Mesenchymal stem cell (in vitro differentiated cells and primary cell): ENCODE results near the gene KLF15.

Source experiments
- DNase-seq: peaks from one replicate; pipeline ENCODE4 v3.0.0-alpha.2; 2013
- H2AFZ ChIP-seq: one replicate; pipeline ENCODE4 v1.6.1; 2013; ENCODE audit warnings: low read depth, mild to moderate bottlenecking, control low read depth, inconsistent platforms, low read length, moderate library complexity
- H2AK5ac ChIP-seq: 2 replicates; pipeline ENCODE4 v1.6.1; 2013; ENCODE audit warnings: low read length, moderate library complexity, mild to moderate bottlenecking, inconsistent platforms; ENCODE audit not compliant: severe bottlenecking
- H2BK120ac ChIP-seq: one replicate; pipeline ENCODE4 v1.6.1; 2013; ENCODE audit warnings: low read depth, mild to moderate bottlenecking, inconsistent platforms, low read length, moderate library complexity
- H2BK12ac ChIP-seq, 2 experiments: one replicate each; pipeline ENCODE4 v1.6.1; 2013; ENCODE audit warnings: inconsistent platforms in 2 of 2, low read length in 2 of 2, mild to moderate bottlenecking in 2 of 2, moderate library complexity in 2 of 2, control low read depth in 1 of 2
- H2BK15ac ChIP-seq: one replicate; pipeline ENCODE4 v1.6.1; 2013; ENCODE audit warnings: mild to moderate bottlenecking, low read depth, inconsistent platforms; ENCODE audit not compliant: poor library complexity, severe bottlenecking
- H2BK5ac ChIP-seq: 2 replicates; pipeline ENCODE4 v1.6.1; 2013; ENCODE audit warnings: low read depth, mild to moderate bottlenecking, low read length, control low read depth, inconsistent platforms; ENCODE audit not compliant: poor library complexity, severe bottlenecking
- H3K14ac ChIP-seq, 2 experiments: one replicate each; pipeline ENCODE4 v1.6.1; 2013; ENCODE audit warnings: inconsistent platforms in 2 of 2, low read length in 2 of 2, control low read depth in 1 of 2, mild to moderate bottlenecking in 1 of 2, moderate library complexity in 1 of 2
- H3K18ac ChIP-seq, 2 experiments: one replicate each; pipeline ENCODE4 v1.6.1; 2013; ENCODE audit warnings: inconsistent platforms in 2 of 2, low read length in 2 of 2, control low read depth in 1 of 2, low read depth in 1 of 2, mild to moderate bottlenecking in 1 of 2
- H3K23ac ChIP-seq, 2 experiments: one replicate each; pipeline ENCODE4 v1.6.1; 2013; ENCODE audit warnings: inconsistent platforms in 2 of 2, low read length in 2 of 2, mild to moderate bottlenecking in 2 of 2, moderate library complexity in 2 of 2, control low read depth in 1 of 2
- H3K27ac ChIP-seq: 2 replicates; pipeline ENCODE4 v1.5.1; 2013; ENCODE audit warnings: mild to moderate bottlenecking, moderate library complexity, low read length, control low read depth, inconsistent platforms; ENCODE audit not compliant: poor library complexity, severe bottlenecking
- H3K27me3 ChIP-seq, 2 experiments: 2 replicates each; pipeline versions ENCODE4 v1.6.1 to v1.7.0; 2013; ENCODE audit warnings: low read length in 2 of 2, mild to moderate bottlenecking in 2 of 2, moderate library complexity in 2 of 2, control low read depth in 1 of 2, inconsistent platforms in 1 of 2; ENCODE audit not compliant: control insufficient read depth in 1 of 2, insufficient read depth in 1 of 2
- H3K36me3 ChIP-seq, 2 experiments: 2 replicates each; pipeline versions ENCODE4 v1.6.1 to v1.7.0; 2013; ENCODE audit warnings: low read length in 2 of 2, control low read depth in 1 of 2, inconsistent platforms in 1 of 2, low read depth in 1 of 2, mild to moderate bottlenecking in 1 of 2; ENCODE audit not compliant: insufficient read depth in 2 of 2, control insufficient read depth in 1 of 2
- H3K4ac ChIP-seq, 2 experiments: one replicate each; pipeline ENCODE4 v1.6.1; 2013; ENCODE audit warnings: inconsistent platforms in 2 of 2, low read length in 2 of 2, mild to moderate bottlenecking in 2 of 2, moderate library complexity in 2 of 2, control low read depth in 1 of 2, low read depth in 1 of 2
- H3K4me1 ChIP-seq: 2 replicates; pipeline ENCODE4 v1.6.1; 2013; ENCODE audit warnings: low read depth, low read length, control low read depth; ENCODE audit not compliant: control insufficient read depth, insufficient read depth
- H3K4me2 ChIP-seq: 2 replicates; pipeline ENCODE4 v1.6.1; 2013; ENCODE audit warnings: low read length, mild to moderate bottlenecking, inconsistent platforms; ENCODE audit not compliant: poor library complexity, severe bottlenecking
- H3K4me3 ChIP-seq, 2 experiments: 2 replicates each; pipeline versions ENCODE4 v1.5.1 to v1.7.0; 2013; ENCODE audit warnings: low read length in 2 of 2, mild to moderate bottlenecking in 2 of 2, control low read depth in 1 of 2, low read depth in 1 of 2; ENCODE audit not compliant: insufficient read depth in 1 of 2
- H3K79me1 ChIP-seq: replicated peaks from 2 replicates; pipeline ENCODE4 v1.6.1; 2013; ENCODE audit warnings: mild to moderate bottlenecking, control low read depth, low read length, inconsistent platforms; ENCODE audit not compliant: poor library complexity, severe bottlenecking
- H3K9ac ChIP-seq: 2 replicates; pipeline ENCODE4 v1.7.0; 2013; ENCODE audit warnings: mild to moderate bottlenecking, low read length, moderate library complexity
- H3K9me3 ChIP-seq: 2 replicates; pipeline ENCODE4 v1.7.0; 2013; ENCODE audit warnings: mild to moderate bottlenecking, low read length; ENCODE audit not compliant: control insufficient read depth
- H4K8ac ChIP-seq: one replicate; pipeline ENCODE4 v1.6.1; 2013; ENCODE audit warnings: inconsistent platforms, mild to moderate bottlenecking, low read length, moderate library complexity
- H4K91ac ChIP-seq: one replicate; pipeline ENCODE4 v1.6.1; 2013; ENCODE audit warnings: mild to moderate bottlenecking, low read length, inconsistent platforms
- WGBS: methylation state at CpG from one replicate; pipeline ENCODE4 v1.1.7; 2013; ENCODE audit warnings: mixed read lengths; 5-methylcytosine and 5-hydroxymethylcytosine counted together

The KLF15 gene

DNA sequence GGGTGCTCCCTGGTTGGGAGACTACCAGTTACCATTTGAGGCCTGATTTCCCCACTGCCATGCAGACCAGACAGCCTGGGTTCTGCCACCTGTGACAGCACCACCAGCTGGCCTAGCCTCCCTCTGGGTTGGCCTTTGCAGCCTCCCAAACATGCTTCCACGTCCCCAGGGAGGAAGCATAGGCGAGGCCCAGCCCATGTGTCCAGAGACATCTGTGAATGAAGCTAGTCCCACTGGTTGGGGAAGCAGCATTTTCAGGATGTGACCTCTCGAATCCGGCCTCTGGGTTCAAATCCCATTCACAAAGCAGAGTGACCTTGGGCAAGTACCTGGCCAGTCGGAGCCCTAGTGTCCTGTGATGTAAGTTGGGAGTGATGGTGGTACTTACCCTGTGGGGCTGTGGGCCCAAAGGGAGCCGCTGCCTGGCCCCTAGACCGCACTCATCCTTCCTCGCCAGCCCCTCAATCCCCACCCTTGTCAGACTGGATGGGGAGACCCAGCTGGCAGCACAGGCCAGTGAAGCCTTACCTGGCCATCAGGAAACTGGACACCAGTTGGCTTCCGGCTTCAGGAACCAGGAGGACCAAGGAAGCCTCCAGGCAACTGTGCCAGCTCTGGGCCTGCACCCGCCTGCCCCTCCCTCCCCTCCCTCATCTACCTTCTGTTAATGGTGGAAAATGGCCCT lies 6.0 kb downstream of the KLF15 start:
- H2BK120ac ChIP-seq, result no peak overlapping the region
- no peaks in the 10 kb centered on the region for H3K79me1 ChIP-seq
- no peak overlapping the region for H2BK12ac ChIP-seq
- no peaks in the 10 kb centered on the region for H3K9me3 ChIP-seq
- H3K4me3 ChIP-seq, result no peak overlapping the region
- peaks cover 7% of the 10 kb centered on the region for H3K4me1 ChIP-seq
- no peak overlapping the region for H2BK15ac ChIP-seq
- no peak overlapping the region for H2AFZ ChIP-seq
- H3K9ac ChIP-seq, result no peak overlapping the region
- no peak overlapping the region for H3K4me2 ChIP-seq
- H3K27ac ChIP-seq, result no peak overlapping the region
- no peak overlapping the region for H3K14ac ChIP-seq
- no peak for DNase-seq
- H2AK5ac ChIP-seq, result no peak overlapping the region
- no peak overlapping the region for H4K91ac ChIP-seq
- peaks cover 6 to 26% of the 10 kb centered on the region in 2 experiments for H3K27me3 ChIP-seq
- no peak overlapping the region for H2BK5ac ChIP-seq
- H3K4ac ChIP-seq, result no peak overlapping the region
- H3K23ac ChIP-seq, result no peak overlapping the region
- 94% methylated on average over 9 of the region's 10 CpGs for WGBS
- H3K36me3 ChIP-seq, result no peaks in the 10 kb centered on the region
- H3K18ac ChIP-seq, result no peak overlapping the region
- no peak overlapping the region for H4K8ac ChIP-seq

DNA sequence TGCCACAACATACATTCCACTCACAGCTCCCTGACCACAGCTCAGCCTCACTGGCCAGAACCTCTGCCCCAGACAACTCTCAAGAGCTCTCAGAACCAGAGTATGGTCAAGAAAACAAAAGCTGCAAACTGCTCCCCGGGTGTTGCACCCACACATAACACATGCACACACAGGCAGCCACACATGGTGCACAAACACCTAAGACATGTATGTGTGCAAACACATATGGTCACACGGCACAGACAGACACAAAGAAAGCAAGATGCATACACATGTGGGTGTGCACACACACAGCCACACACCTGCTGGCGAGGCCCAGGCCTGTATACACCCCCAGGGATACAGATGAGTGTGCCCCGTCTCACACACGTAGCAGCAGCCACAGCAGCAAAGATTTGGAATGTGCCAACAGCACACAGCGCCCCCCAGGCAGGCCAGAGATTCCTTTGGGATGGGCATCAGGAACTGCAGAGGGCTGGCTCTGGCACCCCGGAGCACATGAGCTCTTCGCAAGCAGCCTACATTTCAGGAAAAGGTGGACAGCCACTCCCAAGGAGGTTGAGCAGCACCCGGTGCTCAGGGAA lies 6.6 kb downstream of the KLF15 start:
- Histone ChIP-seq H2AK5ac (no peak overlapping the region), H3K9ac (no peak overlapping the region), H2BK12ac (no peak overlapping the region), H2BK15ac (no peak overlapping the region), H3K79me1 (no peaks in the 10 kb centered on the region), H3K4ac (no peak overlapping the region), H4K8ac (no peak overlapping the region), H2AFZ (no peak overlapping the region), H3K4me2 (no peak overlapping the region), H3K4me1 (peaks cover under 1% of the 10 kb centered on the region), H3K23ac (no peak overlapping the region), H4K91ac (no peak overlapping the region), H3K18ac (no peak overlapping the region), H3K27me3 (peaks cover 5 to 22% of the 10 kb centered on the region in 2 experiments), H3K27ac (no peak overlapping the region), H2BK120ac (no peak overlapping the region), H3K9me3 (no peaks in the 10 kb centered on the region), H3K36me3 (no peaks in the 10 kb centered on the region), H2BK5ac (no peak overlapping the region), H3K4me3 (no peak overlapping the region), H3K14ac (no peak overlapping the region)
- no peak for DNase-seq
- 90% methylated on average over 9 of the region's 9 CpGs for WGBS

DNA sequence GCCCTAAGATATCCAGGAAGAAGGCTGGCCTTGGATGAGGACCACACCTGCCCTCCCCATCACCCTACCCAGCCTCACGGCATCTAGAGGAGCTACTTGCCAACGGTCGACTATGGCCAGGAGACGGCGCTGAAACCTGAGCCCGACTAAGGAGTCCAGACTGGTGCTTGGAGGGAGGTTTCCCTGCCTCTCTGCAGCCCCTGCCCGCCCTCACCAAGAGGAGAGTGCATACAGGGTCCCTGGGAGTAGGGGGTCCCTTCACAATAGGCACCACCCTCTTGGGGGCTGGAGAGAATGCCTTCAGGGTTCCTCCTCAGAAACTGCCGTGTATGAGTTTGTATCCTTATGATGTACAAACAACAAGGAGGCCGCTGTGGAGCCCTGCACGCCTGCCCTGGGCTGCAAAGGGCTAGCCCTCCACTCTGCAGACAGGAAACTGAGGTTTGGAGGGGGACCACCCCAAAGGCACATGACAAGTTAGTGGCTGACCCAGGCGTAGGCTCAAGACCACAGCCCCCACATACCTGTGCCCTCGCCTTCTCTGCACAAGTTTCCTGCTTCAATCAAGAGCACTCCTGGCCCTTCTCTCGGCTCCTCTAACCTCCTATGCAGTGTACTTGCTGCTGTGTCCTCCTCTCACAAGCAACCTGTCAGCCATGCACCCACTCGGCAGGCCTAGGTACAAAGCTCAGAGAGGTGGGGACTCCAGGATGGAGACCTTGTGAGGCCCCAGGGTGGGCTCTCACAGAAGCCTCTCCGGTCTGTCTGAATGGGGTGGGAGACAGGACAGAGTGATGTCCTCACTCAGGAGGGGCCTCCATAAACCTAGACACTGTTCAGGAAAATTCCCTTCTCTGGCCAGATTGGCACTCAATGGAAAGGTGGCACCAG lies 7.4 kb downstream of the KLF15 start:
- Histone ChIP-seq H3K4me2 (no peak overlapping the region), H3K36me3 (no peaks in the 10 kb centered on the region), H2BK12ac (no peak overlapping the region), H2BK120ac (no peak overlapping the region), H3K14ac (no peak overlapping the region), H4K91ac (no peak overlapping the region), H2BK5ac (no peak overlapping the region), H3K18ac (no peak overlapping the region), H4K8ac (no peak overlapping the region), H3K9ac (no peak overlapping the region), H3K4me1 (no peaks in the 10 kb centered on the region), H3K27ac (no peak overlapping the region), H3K23ac (no peak overlapping the region), H3K79me1 (no peaks in the 10 kb centered on the region), H3K4me3 (no peak overlapping the region), H3K9me3 (no peaks in the 10 kb centered on the region), H2BK15ac (no peak overlapping the region), H2AK5ac (no peak overlapping the region), H2AFZ (no peak overlapping the region), H3K4ac (no peak overlapping the region), H3K27me3 (peaks cover 5 to 14% of the 10 kb centered on the region in 2 experiments)
- DNase-seq, result no peak
- WGBS, result 67% methylated on average over 14 of the region's 15 CpGs

DNA sequence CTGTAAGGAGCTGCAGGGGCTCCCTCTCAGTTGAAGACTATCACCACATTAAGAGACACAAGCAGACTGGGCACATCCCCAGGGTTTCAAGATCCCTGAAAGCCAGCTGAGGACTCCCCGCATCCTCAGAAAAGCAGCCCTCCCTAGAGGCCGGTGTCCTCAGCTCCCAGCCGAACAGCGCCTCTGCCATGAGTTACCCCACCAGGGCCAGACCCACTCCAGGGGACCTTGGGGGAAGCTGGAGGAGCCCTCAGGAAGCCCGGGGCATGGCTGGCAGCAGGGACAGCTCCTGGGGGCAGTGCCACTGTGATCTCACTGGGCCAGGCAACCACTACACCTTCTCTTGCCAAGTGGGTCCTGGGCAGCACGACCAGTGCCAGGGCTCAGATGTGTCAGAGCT lies 8.1 kb downstream of the KLF15 start:
- H3K4ac ChIP-seq, result no peak overlapping the region
- H3K9me3 ChIP-seq, result no peaks in the 10 kb centered on the region
- H4K91ac ChIP-seq, result no peak overlapping the region
- H2BK12ac ChIP-seq, result no peak overlapping the region
- no peak overlapping the region for H3K9ac ChIP-seq
- WGBS, result 90% methylated on average over 6 of the region's 6 CpGs
- H3K27me3 ChIP-seq, result peaks cover 5 to 7% of the 10 kb centered on the region in 2 experiments
- no peak for DNase-seq
- H2BK15ac ChIP-seq, result no peak overlapping the region
- H3K79me1 ChIP-seq, result no peaks in the 10 kb centered on the region
- no peak overlapping the region for H2BK5ac ChIP-seq
- no peak overlapping the region for H2AK5ac ChIP-seq
- H3K4me3 ChIP-seq, result no peak overlapping the region
- no peak overlapping the region for H3K18ac ChIP-seq
- H2BK120ac ChIP-seq, result no peak overlapping the region
- H3K4me2 ChIP-seq, result no peak overlapping the region
- no peak overlapping the region for H3K14ac ChIP-seq
- H3K4me1 ChIP-seq, result no peaks in the 10 kb centered on the region
- no peaks in the 10 kb centered on the region for H3K36me3 ChIP-seq
- H2AFZ ChIP-seq, result no peak overlapping the region
- no peak overlapping the region for H4K8ac ChIP-seq
- no peak overlapping the region for H3K23ac ChIP-seq
- no peak overlapping the region for H3K27ac ChIP-seq
